Measurements from ENCODE around the gene SOWAHB.

The SOWAHB gene

DNA sequence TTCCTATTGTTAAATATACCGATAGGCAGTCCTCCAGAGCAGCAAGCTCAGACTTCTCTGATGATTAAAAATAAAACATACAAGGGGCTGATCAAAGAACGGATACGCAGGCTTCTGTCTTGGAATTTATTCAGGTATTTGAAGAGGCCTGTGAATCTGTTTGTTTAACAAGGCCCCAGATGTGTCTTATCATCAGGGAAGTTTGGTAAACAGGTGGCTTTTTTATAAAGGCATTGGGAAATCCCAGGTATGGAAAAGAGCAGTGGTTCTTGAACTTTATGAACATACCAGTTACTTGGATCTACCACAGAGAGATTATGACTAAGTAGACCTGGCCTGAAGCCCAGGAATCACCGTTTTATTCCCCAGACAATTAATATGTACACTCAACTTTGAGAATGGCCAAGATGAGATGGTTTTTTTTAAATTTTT is 47.9 kb downstream of the SOWAHB start:
- no peak for DNase-seq

Data from activated CD4-positive, CD25-positive, alpha-beta regulatory T cell (primary cell).